HEK293 (cell line): ENCODE data around the gene LRRC75A.

ENCODE experiments used
- MZF1 ChIP-seq: fragments of 450-650 bp; formaldehyde crosslinking; IDR thresholded peaks from 2 replicates; pipeline ENCODE4 v1.5.1; 2017; ENCODE audit warnings: missing biosample characterization, missing genetic modification characterization, borderline replicate concordance
- OSR2 ChIP-seq: fragments of 450-650 bp; formaldehyde crosslinking; IDR thresholded peaks from 2 replicates; pipeline ENCODE4 v1.5.1; 2016; ENCODE audit warnings: missing biosample characterization, missing genetic modification characterization
- ZFHX2 ChIP-seq: fragments of 450-650 bp; formaldehyde crosslinking; conservative IDR thresholded peaks from 2 replicates; pipeline ENCODE4 v1.5.1; 2016; ENCODE audit warnings: missing biosample characterization, missing genetic modification characterization
- ZNF146 ChIP-seq: fragments of 450-650 bp; formaldehyde crosslinking; IDR thresholded peaks from 2 replicates; pipeline ENCODE4 v1.5.1; 2016; ENCODE audit warnings: missing biosample characterization, missing genetic modification characterization
- ZNF184 ChIP-seq: fragments of 450-650 bp; IDR thresholded peaks from 2 replicates; pipeline ENCODE4 v1.5.1; 2018; ENCODE audit warnings: missing biosample characterization, mild to moderate bottlenecking, missing genetic modification characterization
- ZNF214 ChIP-seq: fragments of 450-650 bp; formaldehyde crosslinking; IDR thresholded peaks from 2 replicates; pipeline ENCODE4 v1.5.1; 2017; ENCODE audit warnings: missing biosample characterization, mild to moderate bottlenecking, missing genetic modification characterization, borderline replicate concordance
- ZNF23 ChIP-seq: fragments of 450-650 bp; formaldehyde crosslinking; IDR thresholded peaks from 2 replicates; pipeline ENCODE4 v1.5.1; 2016; ENCODE audit warnings: missing biosample characterization, missing genetic modification characterization, borderline replicate concordance
- ZNF791 ChIP-seq: fragments of 450-650 bp; formaldehyde crosslinking; IDR thresholded peaks from 2 replicates; pipeline ENCODE4 v1.5.1; 2016; ENCODE audit warnings: missing biosample characterization, missing genetic modification characterization
- TF ChIP-seq, protein P1 (sequence below): fragments of 450-650 bp; formaldehyde crosslinking; IDR thresholded peaks from 2 replicates; pipeline ENCODE4 v1.5.1; 2016; ENCODE audit warnings: missing biosample characterization, missing genetic modification characterization, borderline replicate concordance
- TF ChIP-seq, protein P2 (sequence below): fragments of 450-650 bp; formaldehyde crosslinking; IDR thresholded peaks from 2 replicates; pipeline ENCODE4 v1.5.1; 2016; ENCODE audit warnings: missing biosample characterization, missing genetic modification characterization

DNA sequence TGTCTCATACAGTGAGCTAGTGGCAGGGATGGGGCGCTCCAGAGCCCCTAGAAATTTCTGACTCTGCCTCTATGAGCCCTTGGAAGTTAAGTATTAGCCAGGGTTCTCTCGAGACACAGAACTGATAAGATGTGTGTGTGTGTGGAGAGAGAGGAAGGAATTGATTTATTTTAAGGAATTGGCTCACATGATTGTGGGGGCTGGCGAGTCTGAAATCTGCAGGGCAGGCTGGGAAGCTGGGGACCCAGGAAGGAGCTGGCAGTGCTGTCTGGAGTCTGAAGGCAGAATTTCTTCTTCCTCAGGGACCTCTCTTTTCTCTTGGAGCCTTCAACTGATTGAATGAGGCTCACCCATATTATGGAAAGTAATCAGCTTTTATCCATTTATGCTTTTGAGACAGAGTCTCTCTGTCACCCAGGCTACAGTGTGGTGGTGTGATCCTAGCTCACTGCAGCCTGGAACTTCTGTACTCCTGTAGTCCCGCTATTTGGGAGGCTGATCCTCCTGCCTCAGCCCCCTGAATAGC, 16.8 kb downstream of the LRRC75A start:
- TF ChIP-seq ZNF791 (tag by site-specific recombination) (no peak), OSR2 (tag by site-specific recombination) (no peak), ZNF184 (tag by site-specific recombination) (no peak), ZFHX2 (tag by site-specific recombination) (no peak), MZF1 (no peak), ZNF214 (no peak), ZNF146 (tag by site-specific recombination) (no peak), ZNF23 (tag by site-specific recombination) (no peak)
- TF ChIP-seq, protein P1, sequence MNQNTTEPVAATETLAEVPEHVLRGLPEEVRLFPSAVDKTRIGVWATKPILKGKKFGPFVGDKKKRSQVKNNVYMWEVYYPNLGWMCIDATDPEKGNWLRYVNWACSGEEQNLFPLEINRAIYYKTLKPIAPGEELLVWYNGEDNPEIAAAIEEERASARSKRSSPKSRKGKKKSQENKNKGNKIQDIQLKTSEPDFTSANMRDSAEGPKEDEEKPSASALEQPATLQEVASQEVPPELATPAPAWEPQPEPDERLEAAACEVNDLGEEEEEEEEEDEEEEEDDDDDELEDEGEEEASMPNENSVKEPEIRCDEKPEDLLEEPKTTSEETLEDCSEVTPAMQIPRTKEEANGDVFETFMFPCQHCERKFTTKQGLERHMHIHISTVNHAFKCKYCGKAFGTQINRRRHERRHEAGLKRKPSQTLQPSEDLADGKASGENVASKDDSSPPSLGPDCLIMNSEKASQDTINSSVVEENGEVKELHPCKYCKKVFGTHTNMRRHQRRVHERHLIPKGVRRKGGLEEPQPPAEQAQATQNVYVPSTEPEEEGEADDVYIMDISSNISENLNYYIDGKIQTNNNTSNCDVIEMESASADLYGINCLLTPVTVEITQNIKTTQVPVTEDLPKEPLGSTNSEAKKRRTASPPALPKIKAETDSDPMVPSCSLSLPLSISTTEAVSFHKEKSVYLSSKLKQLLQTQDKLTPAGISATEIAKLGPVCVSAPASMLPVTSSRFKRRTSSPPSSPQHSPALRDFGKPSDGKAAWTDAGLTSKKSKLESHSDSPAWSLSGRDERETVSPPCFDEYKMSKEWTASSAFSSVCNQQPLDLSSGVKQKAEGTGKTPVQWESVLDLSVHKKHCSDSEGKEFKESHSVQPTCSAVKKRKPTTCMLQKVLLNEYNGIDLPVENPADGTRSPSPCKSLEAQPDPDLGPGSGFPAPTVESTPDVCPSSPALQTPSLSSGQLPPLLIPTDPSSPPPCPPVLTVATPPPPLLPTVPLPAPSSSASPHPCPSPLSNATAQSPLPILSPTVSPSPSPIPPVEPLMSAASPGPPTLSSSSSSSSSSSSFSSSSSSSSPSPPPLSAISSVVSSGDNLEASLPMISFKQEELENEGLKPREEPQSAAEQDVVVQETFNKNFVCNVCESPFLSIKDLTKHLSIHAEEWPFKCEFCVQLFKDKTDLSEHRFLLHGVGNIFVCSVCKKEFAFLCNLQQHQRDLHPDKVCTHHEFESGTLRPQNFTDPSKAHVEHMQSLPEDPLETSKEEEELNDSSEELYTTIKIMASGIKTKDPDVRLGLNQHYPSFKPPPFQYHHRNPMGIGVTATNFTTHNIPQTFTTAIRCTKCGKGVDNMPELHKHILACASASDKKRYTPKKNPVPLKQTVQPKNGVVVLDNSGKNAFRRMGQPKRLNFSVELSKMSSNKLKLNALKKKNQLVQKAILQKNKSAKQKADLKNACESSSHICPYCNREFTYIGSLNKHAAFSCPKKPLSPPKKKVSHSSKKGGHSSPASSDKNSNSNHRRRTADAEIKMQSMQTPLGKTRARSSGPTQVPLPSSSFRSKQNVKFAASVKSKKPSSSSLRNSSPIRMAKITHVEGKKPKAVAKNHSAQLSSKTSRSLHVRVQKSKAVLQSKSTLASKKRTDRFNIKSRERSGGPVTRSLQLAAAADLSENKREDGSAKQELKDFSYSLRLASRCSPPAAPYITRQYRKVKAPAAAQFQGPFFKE (tag by site-specific recombination): no peak
- TF ChIP-seq, protein P2, sequence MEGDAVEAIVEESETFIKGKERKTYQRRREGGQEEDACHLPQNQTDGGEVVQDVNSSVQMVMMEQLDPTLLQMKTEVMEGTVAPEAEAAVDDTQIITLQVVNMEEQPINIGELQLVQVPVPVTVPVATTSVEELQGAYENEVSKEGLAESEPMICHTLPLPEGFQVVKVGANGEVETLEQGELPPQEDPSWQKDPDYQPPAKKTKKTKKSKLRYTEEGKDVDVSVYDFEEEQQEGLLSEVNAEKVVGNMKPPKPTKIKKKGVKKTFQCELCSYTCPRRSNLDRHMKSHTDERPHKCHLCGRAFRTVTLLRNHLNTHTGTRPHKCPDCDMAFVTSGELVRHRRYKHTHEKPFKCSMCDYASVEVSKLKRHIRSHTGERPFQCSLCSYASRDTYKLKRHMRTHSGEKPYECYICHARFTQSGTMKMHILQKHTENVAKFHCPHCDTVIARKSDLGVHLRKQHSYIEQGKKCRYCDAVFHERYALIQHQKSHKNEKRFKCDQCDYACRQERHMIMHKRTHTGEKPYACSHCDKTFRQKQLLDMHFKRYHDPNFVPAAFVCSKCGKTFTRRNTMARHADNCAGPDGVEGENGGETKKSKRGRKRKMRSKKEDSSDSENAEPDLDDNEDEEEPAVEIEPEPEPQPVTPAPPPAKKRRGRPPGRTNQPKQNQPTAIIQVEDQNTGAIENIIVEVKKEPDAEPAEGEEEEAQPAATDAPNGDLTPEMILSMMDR (tag by site-specific recombination): no peak
